ENCODE data around the gene CPNE2.

DNA sequence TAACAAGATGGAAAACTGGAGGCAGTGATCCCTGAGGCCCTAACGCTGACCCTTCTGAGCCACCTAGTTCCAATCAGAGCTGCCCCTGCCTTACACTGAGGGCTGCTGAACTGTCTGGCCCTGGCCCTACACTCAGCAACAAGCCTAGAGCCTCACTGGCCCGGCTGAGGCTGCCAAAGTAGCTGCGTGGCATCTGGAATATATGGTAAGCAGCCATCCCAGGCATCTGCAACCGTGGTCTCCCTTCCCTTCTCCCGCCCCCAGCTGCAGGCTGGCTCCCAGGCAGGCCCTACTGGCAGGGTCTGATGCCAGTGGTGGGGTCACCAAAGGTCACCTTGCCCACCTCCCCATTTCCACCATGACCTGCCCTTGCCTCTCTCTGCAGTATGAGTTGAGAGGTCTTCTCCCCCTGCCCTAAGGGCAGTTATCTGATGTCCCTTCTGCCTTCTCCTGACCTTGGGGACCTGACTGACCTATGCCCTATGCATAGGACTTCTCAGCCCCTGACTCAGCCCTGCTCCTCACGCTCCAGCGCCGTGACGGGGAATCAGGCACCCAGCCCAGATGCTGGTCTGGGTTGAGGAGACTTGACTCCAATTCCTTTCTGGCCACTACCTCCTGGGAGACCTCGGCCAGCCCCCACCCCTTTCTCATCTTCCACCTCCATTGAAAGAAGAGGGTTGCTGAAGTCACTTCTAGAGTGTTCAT lies 45.3 kb downstream of the CPNE2 start:
- no peak for TF ChIP-seq POLR2AphosphoS5 (IDR thresholded peaks at IDR 0.05)
- TF ChIP-seq CTCF (IDR thresholded peaks at IDR 0.05) = no peak
- no peak for TF ChIP-seq POLR2A (IDR thresholded peaks at IDR 0.05)
